OCI-LY1 (cell line): ENCODE measurements around the gene SREK1IP1.

Experiments used
- H2AFZ ChIP-seq: fragments of 200-600 bp; sonication (generic), shearing (Covaris generic); 2 replicates; pipeline ENCODE4 v1.6.0; 2014; ENCODE audit warnings: antibody characterized with exemption, mild to moderate bottlenecking, low read length
- H3F3A ChIP-seq: fragments of 200-600 bp; sonication (generic), shearing (Covaris generic); 2 replicates; pipeline ENCODE4 v1.6.0; 2014; ENCODE audit warnings: mild to moderate bottlenecking, antibody characterized with exemption, low read length, moderate library complexity; ENCODE audit not compliant: insufficient read depth
- H3K27ac ChIP-seq: fragments of 200-600 bp; sonication (generic); 2 replicates; pipeline ENCODE4 v1.5.1; 2014; ENCODE audit warnings: low read length, mixed run types, mild to moderate bottlenecking, low read depth; ENCODE audit not compliant: poor library complexity, severe bottlenecking
- H3K27me3 ChIP-seq: fragments of 200-600 bp; sonication (generic); 2 replicates; pipeline ENCODE4 v1.6.0; 2014; ENCODE audit warnings: antibody characterized with exemption, mild to moderate bottlenecking, low read length, moderate library complexity; ENCODE audit not compliant: insufficient read depth
- H3K36me3 ChIP-seq: fragments of 200-600 bp; sonication (generic); 2 replicates; pipeline ENCODE4 v1.6.1; 2014; ENCODE audit warnings: mild to moderate bottlenecking, antibody characterized with exemption, low read length, moderate library complexity, mixed read lengths; ENCODE audit not compliant: insufficient read depth
- H3K4me1 ChIP-seq: fragments of 200-600 bp; sonication (generic); 2 replicates; pipeline ENCODE4 v1.5.1; 2014; ENCODE audit warnings: mild to moderate bottlenecking, low read length, moderate library complexity; ENCODE audit not compliant: insufficient read depth, severe bottlenecking
- H3K4me2 ChIP-seq: fragments of 200-600 bp; sonication (generic), shearing (Covaris generic); 2 replicates; pipeline ENCODE4 v1.6.1; 2014; ENCODE audit warnings: low read length
- H3K4me3 ChIP-seq: fragments of 200-600 bp; sonication (generic); 2 replicates; pipeline ENCODE4 v1.5.1; 2014; ENCODE audit warnings: low read length, low read depth, mild to moderate bottlenecking, mixed read lengths; ENCODE audit not compliant: poor library complexity, severe bottlenecking
- H3K79me2 ChIP-seq: fragments of 200-600 bp; shearing (Covaris generic); 2 replicates; pipeline ENCODE4 v1.6.1; 2016; ENCODE audit warnings: mixed run types, low read length, mixed read lengths; ENCODE audit not compliant: insufficient read depth
- H3K9ac ChIP-seq: fragments of 200-600 bp; sonication (generic), shearing (Covaris generic); 2 replicates; pipeline ENCODE4 v1.6.1; 2014; ENCODE audit warnings: mild to moderate bottlenecking, low read length, mixed read lengths
- H3K9me2 ChIP-seq: fragments of 200-600 bp; sonication (generic), shearing (Covaris generic); 2 replicates; pipeline ENCODE4 v1.6.1; 2014; ENCODE audit warnings: low read depth, mild to moderate bottlenecking, low read length, mixed read lengths
- H3K9me3 ChIP-seq: fragments of 200-600 bp; shearing (Covaris generic); 2 replicates; pipeline ENCODE4 v1.6.1; 2014; ENCODE audit warnings: low read length, mixed read lengths
- H4K20me1 ChIP-seq: fragments of 200-600 bp; sonication (generic), shearing (Covaris generic); 2 replicates; pipeline ENCODE4 v1.6.0; 2016; ENCODE audit warnings: mild to moderate bottlenecking, low read length; ENCODE audit not compliant: insufficient read depth
- EZH2 ChIP-seq: fragments of 200-600 bp; sonication (generic), shearing (Covaris generic); IDR thresholded peaks from 2 replicates; pipeline ENCODE4 v1.8.0; 2017; ENCODE audit warnings: borderline replicate concordance, mixed run types, mild to moderate bottlenecking, antibody characterized with exemption, low read length, moderate library complexity, mixed read lengths
- TF ChIP-seq, protein P1 (sequence below): fragments of 200-600 bp; sonication (generic), shearing (Covaris generic); IDR thresholded peaks from 2 replicates; pipeline ENCODE4 v1.5.1; 2017; ENCODE audit warnings: mild to moderate bottlenecking, antibody characterized with exemption, low read length, moderate library complexity, mixed read lengths

SREK1IP1 gene

DNA sequence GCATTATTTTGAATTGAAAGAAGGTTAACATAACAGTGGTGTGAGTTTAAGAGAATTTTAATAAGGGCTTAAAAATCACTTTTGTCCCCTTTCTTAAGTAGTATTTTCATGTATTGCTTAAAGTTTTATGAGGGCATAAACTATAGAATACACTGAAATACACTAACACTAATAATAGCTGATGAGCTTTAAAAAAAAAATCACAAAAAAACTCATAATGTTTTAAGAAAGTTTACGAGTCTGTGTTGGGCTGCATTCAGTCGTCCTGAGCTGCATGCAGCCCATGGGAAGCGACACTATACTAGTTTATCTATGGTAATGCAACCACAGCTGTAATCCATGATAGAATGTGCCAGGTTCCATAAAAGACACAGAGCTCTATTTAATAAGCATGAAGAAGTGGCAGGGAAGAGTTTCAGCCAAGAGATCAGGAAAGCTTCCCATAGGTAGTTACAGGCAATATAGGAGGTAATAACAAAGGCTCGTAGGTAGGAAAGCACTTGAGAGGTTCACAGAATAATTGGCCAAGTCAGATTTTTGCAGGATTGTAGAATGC is 4.5 kb downstream of the SREK1IP1 start:
- TF ChIP-seq EZH2, result no peak
- Histone ChIP-seq H3K9me2 (no peaks in the 10 kb centered on the region), H3F3A (no peaks in the 10 kb centered on the region), H3K9me3 (no peaks in the 10 kb centered on the region), H3K36me3 (peaks cover 22% of the 10 kb centered on the region; the same call in 1 of the 2 replicates), H2AFZ (no peak overlapping the region), H3K4me2 (no peak overlapping the region), H3K9ac (no peak overlapping the region), H3K27me3 (no peaks in the 10 kb centered on the region), H4K20me1 (no peaks in the 10 kb centered on the region), H3K79me2 (peaks cover 33% of the 10 kb centered on the region), H3K4me3 (no peak overlapping the region), H3K4me1 (peaks cover 16% of the 10 kb centered on the region), H3K27ac (no peak overlapping the region)

DNA sequence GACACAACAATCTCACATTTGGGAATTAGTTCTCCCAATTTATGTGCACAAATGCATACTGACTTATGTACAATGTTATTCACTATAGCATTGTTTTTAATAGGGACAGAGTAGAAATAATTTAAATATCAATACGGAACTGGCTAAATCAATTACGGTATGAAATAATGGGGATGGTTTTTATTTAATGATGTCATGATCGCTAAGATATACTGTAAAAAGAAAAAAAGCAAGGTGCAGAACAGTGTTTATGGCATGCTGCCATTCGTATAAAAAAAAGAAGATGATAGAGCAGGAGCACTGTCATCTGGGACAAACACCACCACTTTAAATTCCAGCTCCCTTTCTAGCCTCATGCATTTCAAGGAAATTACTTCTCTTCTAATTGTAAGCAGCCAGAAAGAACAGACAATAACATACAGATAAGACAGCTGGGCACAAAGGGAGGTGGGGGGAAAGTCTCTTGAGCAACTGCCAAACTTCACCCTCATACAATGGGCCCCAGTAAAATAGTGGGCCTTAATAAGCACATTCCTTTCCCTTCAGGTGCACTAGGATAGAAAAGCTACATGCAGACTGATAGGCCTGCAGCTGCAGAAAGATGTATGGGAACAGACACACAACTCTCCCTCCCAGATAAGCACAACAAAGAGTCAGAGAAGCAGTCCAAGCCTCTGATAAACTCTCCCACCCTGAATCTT is 8.4 kb downstream of the SREK1IP1 start:
- H3K4me3 ChIP-seq, result no peak overlapping the region
- no peak overlapping the region for H2AFZ ChIP-seq
- H3K79me2 ChIP-seq, result peaks cover 19% of the 10 kb centered on the region; the same call in 1 of the 2 replicates
- no peaks in the 10 kb centered on the region for H3K9me2 ChIP-seq
- no peaks in the 10 kb centered on the region for H3F3A ChIP-seq
- peaks cover 12% of the 10 kb centered on the region; the same call in 1 of the 2 replicates for H3K36me3 ChIP-seq
- H3K4me1 ChIP-seq, result no peaks in the 10 kb centered on the region
- H3K9me3 ChIP-seq, result no peaks in the 10 kb centered on the region
- H3K27me3 ChIP-seq, result no peaks in the 10 kb centered on the region
- H3K9ac ChIP-seq, result no peak overlapping the region
- H4K20me1 ChIP-seq, result no peaks in the 10 kb centered on the region
- no peak overlapping the region for H3K27ac ChIP-seq
- no peak overlapping the region for H3K4me2 ChIP-seq
- TF ChIP-seq, protein P1, sequence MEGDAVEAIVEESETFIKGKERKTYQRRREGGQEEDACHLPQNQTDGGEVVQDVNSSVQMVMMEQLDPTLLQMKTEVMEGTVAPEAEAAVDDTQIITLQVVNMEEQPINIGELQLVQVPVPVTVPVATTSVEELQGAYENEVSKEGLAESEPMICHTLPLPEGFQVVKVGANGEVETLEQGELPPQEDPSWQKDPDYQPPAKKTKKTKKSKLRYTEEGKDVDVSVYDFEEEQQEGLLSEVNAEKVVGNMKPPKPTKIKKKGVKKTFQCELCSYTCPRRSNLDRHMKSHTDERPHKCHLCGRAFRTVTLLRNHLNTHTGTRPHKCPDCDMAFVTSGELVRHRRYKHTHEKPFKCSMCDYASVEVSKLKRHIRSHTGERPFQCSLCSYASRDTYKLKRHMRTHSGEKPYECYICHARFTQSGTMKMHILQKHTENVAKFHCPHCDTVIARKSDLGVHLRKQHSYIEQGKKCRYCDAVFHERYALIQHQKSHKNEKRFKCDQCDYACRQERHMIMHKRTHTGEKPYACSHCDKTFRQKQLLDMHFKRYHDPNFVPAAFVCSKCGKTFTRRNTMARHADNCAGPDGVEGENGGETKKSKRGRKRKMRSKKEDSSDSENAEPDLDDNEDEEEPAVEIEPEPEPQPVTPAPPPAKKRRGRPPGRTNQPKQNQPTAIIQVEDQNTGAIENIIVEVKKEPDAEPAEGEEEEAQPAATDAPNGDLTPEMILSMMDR, result no peak
- no peak for TF ChIP-seq EZH2

DNA sequence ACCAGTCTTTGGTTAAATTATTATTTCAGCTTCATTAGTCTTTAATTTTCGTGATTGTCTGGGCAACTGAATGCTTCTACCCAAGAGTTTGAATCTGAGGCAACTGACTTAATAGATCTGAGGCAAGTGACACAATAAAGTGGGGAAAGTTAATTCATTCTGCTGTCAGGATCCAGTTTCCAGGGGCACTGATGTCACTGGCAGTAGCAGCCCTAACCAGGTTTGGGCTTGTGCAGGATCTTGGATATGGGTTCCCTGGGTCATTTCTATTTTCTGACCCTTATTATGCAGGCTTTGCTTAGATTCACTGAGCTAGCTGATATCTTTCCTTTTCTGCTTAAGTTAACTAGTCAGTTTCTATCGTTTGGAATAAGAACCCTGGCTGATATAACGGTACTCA is 9.6 kb downstream of the SREK1IP1 start:
- Histone ChIP-seq H3K79me2 (peaks cover 20% of the 10 kb centered on the region; the same call in 1 of the 2 replicates), H3K4me1 (no peaks in the 10 kb centered on the region), H3K4me2 (no peak overlapping the region), H3K9ac (no peak overlapping the region), H2AFZ (no peak overlapping the region), H3K4me3 (no peak overlapping the region), H3K27me3 (no peaks in the 10 kb centered on the region), H3K9me2 (no peaks in the 10 kb centered on the region), H3K36me3 (peaks cover 2% of the 10 kb centered on the region), H3K9me3 (no peaks in the 10 kb centered on the region), H3F3A (no peaks in the 10 kb centered on the region), H3K27ac (no peak overlapping the region), H4K20me1 (no peaks in the 10 kb centered on the region)
- TF ChIP-seq EZH2, result no peak
- TF ChIP-seq, protein P1, result no peak

DNA sequence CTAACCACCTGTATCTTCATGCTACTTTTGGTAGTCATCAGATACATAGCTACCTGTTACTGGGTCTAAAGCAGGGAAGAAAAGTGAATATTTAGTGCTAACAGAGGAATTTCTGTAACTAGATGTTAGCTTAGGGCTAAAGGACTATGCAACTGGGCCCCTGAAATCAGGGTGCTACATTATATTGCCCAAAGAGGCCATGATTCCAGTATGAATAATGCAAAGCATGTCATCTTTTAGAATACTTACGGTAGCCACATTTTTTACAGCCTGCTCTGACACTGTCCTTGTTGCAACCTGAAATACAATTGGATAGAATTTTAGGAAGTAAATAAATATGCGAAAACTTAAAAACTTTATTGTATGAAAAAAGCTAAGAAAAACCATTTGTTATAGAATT is 14.4 kb downstream of the SREK1IP1 start:
- Histone ChIP-seq H2AFZ (no peak overlapping the region), H3K79me2 (peaks cover 10% of the 10 kb centered on the region; the same call in 1 of the 2 replicates), H3K4me3 (no peak overlapping the region), H3K27ac (no peak overlapping the region), H3F3A (no peaks in the 10 kb centered on the region), H3K4me1 (no peaks in the 10 kb centered on the region), H3K9me3 (no peaks in the 10 kb centered on the region), H3K36me3 (peaks cover 13% of the 10 kb centered on the region), H3K9ac (no peak overlapping the region), H3K27me3 (no peaks in the 10 kb centered on the region), H4K20me1 (no peaks in the 10 kb centered on the region), H3K4me2 (no peak overlapping the region), H3K9me2 (no peaks in the 10 kb centered on the region)
- TF ChIP-seq, protein P1, result no peak
- TF ChIP-seq EZH2, result no peak
